ENCODE measurements around the gene PHACTR3. TPM values are rescaled to one million over a fixed set of nuclear protein-coding genes. Genes with fewer than 3 reads are reported as not detected.

The PHACTR3 gene
- total and polyA plus RNA-seq, 10 donors, result 1.4 to 15.0 (median 8.6) TPM

DNA sequence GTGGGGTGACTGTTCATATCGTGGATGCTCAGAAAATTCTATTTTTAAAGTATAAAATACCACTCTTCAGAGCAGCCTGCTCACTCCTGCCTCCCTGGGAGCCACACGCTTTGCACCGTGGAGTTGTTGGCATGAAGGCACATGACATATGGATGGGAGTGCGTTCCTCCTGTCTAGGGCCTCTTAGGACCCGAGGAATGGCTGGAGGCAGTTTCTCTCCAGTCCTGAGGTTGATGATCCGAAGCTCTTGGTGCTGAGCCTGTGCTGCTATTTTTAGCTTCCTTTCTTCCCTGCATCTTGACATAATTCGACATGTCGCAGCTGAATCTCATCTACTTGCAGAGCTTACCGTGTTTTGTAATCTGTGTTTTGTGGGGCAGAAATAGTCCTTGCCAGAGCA lies 73.9 kb downstream of the PHACTR3 start:
- Histone ChIP-seq H3K27ac (no peak overlapping the region), H3K4me3 (no peak overlapping the region), H3K9me3 (no peaks in the 10 kb centered on the region), H3K27me3 (replicated peaks in 1 of 7) (peaks cover 0 to 47% (median 0%) of the 10 kb centered on the region in 7 donors), H3K4me1 (no peaks in the 10 kb centered on the region), H3K36me3 (no peaks in the 10 kb centered on the region)
- DNase-seq, result no peak
- intact Hi-C loops (cut with DNase I; ENCODE audit: low total_unique reads), result no loop called here
- 51 to 65% (median 55%) methylated on average over 8 to 9 of the region's 9 CpGs for whole genome bisulfite sequencing, 5 donors
- no peak for TF ChIP-seq POLR2AphosphoS5 (IDR thresholded peaks at IDR 0.05)
- TF ChIP-seq CTCF (IDR thresholded peaks at IDR 0.05 in 8 of 11, conservative IDR thresholded peaks at IDR 0.05 in 3 of 11), result no peak
- no peak for TF ChIP-seq POLR2A (IDR thresholded peaks at IDR 0.05)

DNA sequence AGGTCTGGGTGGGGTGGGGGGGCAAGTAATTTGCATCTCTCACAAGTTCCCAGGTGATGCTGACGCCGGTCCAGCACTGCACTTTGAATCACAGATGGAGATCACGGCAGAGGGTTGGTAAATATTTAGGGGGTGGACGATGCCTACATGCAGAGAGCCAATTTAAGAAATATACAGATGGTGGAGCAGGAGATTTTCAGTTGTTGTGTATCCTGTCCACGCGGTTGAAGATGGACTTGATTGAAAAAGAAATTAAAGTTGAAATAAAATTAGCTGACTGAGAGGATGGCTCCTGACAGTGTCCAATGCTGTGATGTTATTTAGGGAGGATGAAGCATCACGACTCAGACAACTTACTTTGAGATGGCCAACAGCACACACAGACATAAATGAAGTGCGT lies 74.6 kb downstream of the PHACTR3 start:
- H3K27me3 ChIP-seq (replicated peaks in 1 of 7), result peaks cover 0 to 47% (median 0%) of the 10 kb centered on the region in 7 donors
- H3K27ac ChIP-seq, result no peak overlapping the region
- intact Hi-C loops (cut with DNase I; ENCODE audit: low total_unique reads), result no loop called here
- H3K4me3 ChIP-seq, result no peak overlapping the region
- no peaks in the 10 kb centered on the region for H3K9me3 ChIP-seq
- no peak for DNase-seq
- H3K36me3 ChIP-seq, result no peaks in the 10 kb centered on the region
- no peaks in the 10 kb centered on the region for H3K4me1 ChIP-seq
- no peak for TF ChIP-seq CTCF (IDR thresholded peaks at IDR 0.05 in 8 of 11, conservative IDR thresholded peaks at IDR 0.05 in 3 of 11)
- TF ChIP-seq POLR2AphosphoS5 (IDR thresholded peaks at IDR 0.05), result no peak
- TF ChIP-seq POLR2A (IDR thresholded peaks at IDR 0.05), result no peak
- WGBS, 5 donors, result 68 to 74% (median 72%) methylated on average over 8 of the region's 8 CpGs

DNA sequence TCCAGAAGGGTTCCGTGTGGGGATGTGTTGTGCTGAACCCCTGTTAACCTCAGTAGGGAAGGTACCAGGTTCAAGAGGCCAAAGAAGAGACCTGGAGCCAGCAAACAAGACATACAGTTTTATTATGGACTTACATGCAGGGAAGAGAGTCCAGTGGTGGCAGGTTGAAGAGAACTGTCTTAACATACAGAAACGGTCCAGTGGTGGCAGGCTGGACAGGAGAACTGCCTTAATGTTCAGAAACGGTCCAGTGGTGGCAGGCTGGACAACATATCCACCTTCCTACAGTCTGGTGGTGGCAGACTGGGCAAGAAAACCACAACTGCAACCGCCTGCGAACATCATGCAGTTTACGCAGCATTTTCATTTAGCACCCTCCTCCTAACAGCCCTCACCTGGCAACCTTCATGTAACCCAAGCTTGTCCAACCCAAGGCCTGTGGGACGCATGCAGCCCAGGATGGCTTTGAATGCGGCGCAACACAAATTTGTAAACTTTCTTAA lies 75.9 kb downstream of the PHACTR3 start:
- peaks cover 0 to 46% (median 0%) of the 10 kb centered on the region in 7 donors for H3K27me3 ChIP-seq (replicated peaks in 1 of 7)
- 82 to 93% (median 84%) methylated on average over 9 of the region's 9 CpGs for WGBS, 5 donors
- no peaks in the 10 kb centered on the region for H3K4me1 ChIP-seq
- H3K9me3 ChIP-seq, result no peaks in the 10 kb centered on the region
- H3K27ac ChIP-seq, result no peak overlapping the region
- no peak for TF ChIP-seq CTCF (IDR thresholded peaks at IDR 0.05 in 8 of 11, conservative IDR thresholded peaks at IDR 0.05 in 3 of 11)
- no peak for TF ChIP-seq POLR2AphosphoS5 (IDR thresholded peaks at IDR 0.05)
- TF ChIP-seq POLR2A (IDR thresholded peaks at IDR 0.05), result no peak
- intact Hi-C loops (cut with DNase I; ENCODE audit: low total_unique reads), result no loop called here
- H3K36me3 ChIP-seq, result no peaks in the 10 kb centered on the region
- H3K4me3 ChIP-seq, result no peak overlapping the region
- no peak for DNase-seq

- Histone ChIP-seq H3K36me3 (no peaks in the 10 kb centered on the region), H3K4me1 (no peaks in the 10 kb centered on the region), H3K4me3 (no peak overlapping the region), H3K27me3 (replicated peaks in 1 of 7) (peaks cover 0 to 40% (median 0%) of the 10 kb centered on the region in 7 donors), H3K27ac (no peak overlapping the region), H3K9me3 (no peaks in the 10 kb centered on the region)
- no peak for DNase-seq
- intact Hi-C loops (cut with DNase I; ENCODE audit: low total_unique reads), result no loop called here
- TF ChIP-seq POLR2A (IDR thresholded peaks at IDR 0.05), result no peak
- TF ChIP-seq POLR2AphosphoS5 (IDR thresholded peaks at IDR 0.05), result no peak
- TF ChIP-seq CTCF (IDR thresholded peaks at IDR 0.05 in 8 of 11, conservative IDR thresholded peaks at IDR 0.05 in 3 of 11), result no peak
- 80 to 100% (median 90%) methylated on average over 1 of the region's 1 CpG for WGBS, 5 donors
These were observed 76.5 kb downstream of the PHACTR3 start for GRCh38 chr20:59680852-59681251.

Data from spleen (tissue), 11 donors.